Prostate gland (tissue), 2 donors: ENCODE measurements around the gene OXCT2. TPM values are rescaled to one million over a fixed set of nuclear protein-coding genes. Genes with fewer than 3 reads are reported as not detected.
"Not testable (repeated sequence)": the region's sequence is repeated elsewhere in the genome, so short reads cannot be mapped to it uniquely, and the experiment has no call there.

Source experiments
- DNase-seq: peaks from one replicate; pipeline ENCODE4 v3.0.0-alpha.2; 2019; ENCODE audit warnings: low spot score
- H3K27ac ChIP-seq, 2 donors: fragments of 200-600 bp; sonication (generic); 2 replicates each; pipeline ENCODE4 v1.5.1; 2017 to 2019
- H3K27me3 ChIP-seq: fragments of 200-600 bp; sonication (generic); replicated peaks from 2 replicates; pipeline ENCODE4 v1.5.1; 2019; ENCODE audit not compliant: insufficient read depth
- H3K36me3 ChIP-seq, 2 donors: fragments of 200-600 bp; sonication (generic); 1 replicate in 1 of 2; 2 replicates in 1 of 2; pipeline versions ENCODE4 v1.5.1 to v1.8.1; 2017 to 2019
- H3K4me1 ChIP-seq: fragments of 200-600 bp; sonication (generic); replicated peaks from 2 replicates; pipeline ENCODE4 v1.5.1; 2019
- H3K4me3 ChIP-seq, 2 donors: fragments of 200-600 bp; sonication (generic); 2 replicates each; pipeline ENCODE4 v1.5.1; 2017 to 2019
- H3K9me3 ChIP-seq: fragments of 200-600 bp; sonication (generic); 2 replicates; pipeline ENCODE4 v1.5.1; 2017
- POLR2A ChIP-seq: fragments of 450-650 bp; IDR thresholded peaks from one replicate; pipeline ENCODE4 v1.6.1; 2016; ENCODE audit warnings: antibody characterized with exemption, mild to moderate bottlenecking
- POLR2AphosphoS5 ChIP-seq: sonication (generic); formaldehyde crosslinking; IDR thresholded peaks from one replicate; pipeline ENCODE4 v1.6.1; 2017; ENCODE audit warnings: antibody characterized with exemption
- WGBS: methylation state at CpG from one replicate; pipeline ENCODE4 v1.1.5; 2018; 5-methylcytosine and 5-hydroxymethylcytosine counted together
- intact Hi-C: fragments of 100-400 bp; cut with DNase I; formaldehyde crosslinking; loops from one replicate; pipeline ENCODE4 v1.14.2; 2022
- total RNA-seq, 2 donors: library from RNA; depleted of rRNA; stranded (reverse); fragments of >200 nt; gene quantifications; one replicate each; pipeline ENCODE4 v1.1.0, GENCODE V29; 2016
- TF ChIP-seq, protein P1 (sequence below), 4 experiments: fragments of 200-600 bp in 2 of 4; fragments of 450-650 bp in 2 of 4; sonication (generic) in 2 of 4; IDR thresholded peaks; 1 replicate in 3 of 4; 2 replicates in 1 of 4; pipeline ENCODE4 v1.5.1; 2016 to 2019; ENCODE audit warnings: antibody characterized with exemption in 4 of 4, mild to moderate bottlenecking in 2 of 4, moderate library complexity in 2 of 4

Gene OXCT2
- total RNA-seq, 2 donors from 2014 or later: 1.0 to 4.9 TPM

DNA sequence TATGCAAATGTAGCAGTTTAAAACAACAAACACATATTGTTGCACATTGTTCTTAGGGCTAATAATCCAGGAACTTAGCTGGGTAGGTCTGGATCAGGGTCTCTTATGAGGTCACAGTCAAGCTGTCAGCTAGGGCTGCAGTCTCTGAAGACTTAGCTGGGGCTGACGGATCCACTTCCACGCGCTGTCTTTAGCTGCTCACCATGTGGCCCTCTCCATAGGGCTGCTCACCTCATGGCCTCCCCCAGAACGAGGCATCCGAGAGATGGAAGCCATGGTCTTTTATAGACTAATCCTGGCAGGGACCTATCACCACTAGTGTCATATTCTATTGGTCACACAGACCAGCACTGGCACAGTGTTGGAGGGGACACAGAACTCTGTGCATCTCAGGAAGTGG is 8.7 kb upstream of the OXCT2 start:
- Histone ChIP-seq H3K27ac (no peak overlapping the region), H3K9me3 (no peaks in the 10 kb centered on the region), H3K4me1 (no peaks in the 10 kb centered on the region), H3K36me3 (no peaks in the 10 kb centered on the region), H3K4me3 (no peak overlapping the region), H3K27me3 (no peaks in the 10 kb centered on the region)
- 90% methylated on average over 5 of the region's 5 CpGs for WGBS
- TF ChIP-seq POLR2AphosphoS5: no peak
- TF ChIP-seq, protein P1, sequence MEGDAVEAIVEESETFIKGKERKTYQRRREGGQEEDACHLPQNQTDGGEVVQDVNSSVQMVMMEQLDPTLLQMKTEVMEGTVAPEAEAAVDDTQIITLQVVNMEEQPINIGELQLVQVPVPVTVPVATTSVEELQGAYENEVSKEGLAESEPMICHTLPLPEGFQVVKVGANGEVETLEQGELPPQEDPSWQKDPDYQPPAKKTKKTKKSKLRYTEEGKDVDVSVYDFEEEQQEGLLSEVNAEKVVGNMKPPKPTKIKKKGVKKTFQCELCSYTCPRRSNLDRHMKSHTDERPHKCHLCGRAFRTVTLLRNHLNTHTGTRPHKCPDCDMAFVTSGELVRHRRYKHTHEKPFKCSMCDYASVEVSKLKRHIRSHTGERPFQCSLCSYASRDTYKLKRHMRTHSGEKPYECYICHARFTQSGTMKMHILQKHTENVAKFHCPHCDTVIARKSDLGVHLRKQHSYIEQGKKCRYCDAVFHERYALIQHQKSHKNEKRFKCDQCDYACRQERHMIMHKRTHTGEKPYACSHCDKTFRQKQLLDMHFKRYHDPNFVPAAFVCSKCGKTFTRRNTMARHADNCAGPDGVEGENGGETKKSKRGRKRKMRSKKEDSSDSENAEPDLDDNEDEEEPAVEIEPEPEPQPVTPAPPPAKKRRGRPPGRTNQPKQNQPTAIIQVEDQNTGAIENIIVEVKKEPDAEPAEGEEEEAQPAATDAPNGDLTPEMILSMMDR (IDR thresholded peaks at IDR 0.05): no peak
- TF ChIP-seq POLR2A: no peak
- intact Hi-C loops: no loop called here
- no peak for DNase-seq

DNA sequence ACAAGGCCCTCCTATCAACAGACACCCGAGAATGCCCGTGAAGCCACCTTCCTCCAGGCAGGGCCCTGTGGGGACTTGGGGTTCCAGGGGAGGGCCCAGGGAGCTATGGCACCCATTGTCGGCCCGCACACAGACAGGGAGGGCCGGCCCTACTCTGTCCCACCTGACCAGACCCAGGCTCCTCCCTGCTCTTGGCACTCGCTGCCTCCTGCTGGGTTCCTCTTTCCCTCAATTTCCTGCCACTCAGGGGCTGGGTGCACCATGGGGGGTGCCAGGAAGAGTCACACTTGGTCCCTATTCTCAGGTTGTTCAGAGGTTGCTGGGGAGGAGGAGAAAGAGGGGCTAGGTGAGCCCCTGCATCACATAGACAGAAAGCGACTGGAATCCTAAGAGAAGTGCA is 8.0 kb upstream of the OXCT2 start:
- Histone ChIP-seq H3K4me1 (no peaks in the 10 kb centered on the region), H3K27me3 (no peaks in the 10 kb centered on the region), H3K9me3 (no peaks in the 10 kb centered on the region), H3K27ac (no peak overlapping the region), H3K36me3 (no peaks in the 10 kb centered on the region), H3K4me3 (no peak overlapping the region)
- intact Hi-C loops: no loop called here
- WGBS: 86% methylated on average over 7 of the region's 7 CpGs
- TF ChIP-seq, protein P1 (IDR thresholded peaks at IDR 0.05): no peak
- TF ChIP-seq POLR2A: no peak
- TF ChIP-seq POLR2AphosphoS5: no peak
- DNase-seq: no peak

DNA sequence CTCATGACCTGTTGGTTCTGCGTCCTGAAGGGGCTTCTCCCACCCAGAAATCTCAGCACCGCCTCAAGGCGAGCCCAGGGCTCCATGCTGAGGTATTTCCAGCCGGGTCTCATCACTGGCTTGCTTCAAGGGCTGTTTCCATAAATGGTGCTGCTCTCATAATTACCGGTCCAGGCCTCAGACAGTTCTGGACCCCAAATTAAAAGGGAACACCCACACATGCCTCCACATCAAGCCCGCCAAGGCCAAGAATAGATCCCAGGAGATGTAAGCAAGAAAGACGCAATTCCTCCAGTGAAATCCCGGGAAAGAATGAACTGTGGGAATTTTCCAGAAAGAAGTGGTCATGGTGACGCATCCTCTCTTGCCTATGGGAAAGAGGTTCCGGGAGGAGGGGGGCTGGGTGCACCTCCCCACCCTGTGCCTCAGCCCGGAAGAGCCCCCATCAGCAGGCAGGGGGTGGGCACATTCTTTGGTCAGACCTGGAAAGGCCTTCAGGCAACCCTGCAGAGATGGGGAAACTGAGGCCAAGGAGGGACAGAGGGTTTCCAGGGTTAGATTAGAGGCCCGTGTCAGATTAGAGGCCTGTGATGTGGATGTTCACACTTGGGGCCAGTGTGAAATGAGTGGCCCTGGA is 7.4 kb upstream of the OXCT2 start:
- WGBS: 88% methylated on average over 11 of the region's 12 CpGs
- intact Hi-C loops: not testable (repeated sequence)

DNA sequence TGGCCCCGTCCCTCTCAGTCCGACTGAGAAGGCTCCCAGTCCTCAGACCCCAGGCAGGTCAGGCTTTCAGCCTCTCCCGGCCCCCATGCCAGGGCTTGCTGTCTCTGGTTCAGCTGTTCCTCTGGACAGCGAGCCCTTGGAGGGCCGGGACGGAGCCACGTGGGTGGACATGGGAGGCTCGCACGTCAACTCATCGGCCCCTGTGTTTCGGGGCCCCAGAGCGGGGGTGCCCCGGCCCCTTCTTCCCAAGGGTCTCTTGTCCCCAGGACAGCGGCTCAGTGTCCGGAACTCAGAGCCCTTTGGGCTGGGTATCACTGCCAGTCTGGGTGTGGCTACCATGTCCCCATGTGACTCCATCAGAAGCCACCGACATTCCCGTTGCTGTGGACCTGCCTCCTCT is 6.7 kb upstream of the OXCT2 start:
- DNase-seq, H3K4me3 ChIP-seq, H3K27ac ChIP-seq, intact Hi-C loops, H3K4me1 ChIP-seq, H3K9me3 ChIP-seq, H3K36me3 ChIP-seq, H3K27me3 ChIP-seq: not testable (repeated sequence)
- WGBS: 93% methylated on average over 13 of the region's 17 CpGs

More for the DNA sequence above, 7.4 kb upstream of the OXCT2 start:
- H3K27ac ChIP-seq, DNase-seq, H3K9me3 ChIP-seq, H3K36me3 ChIP-seq, H3K27me3 ChIP-seq, H3K4me3 ChIP-seq, H3K4me1 ChIP-seq: not testable (repeated sequence)

DNA sequence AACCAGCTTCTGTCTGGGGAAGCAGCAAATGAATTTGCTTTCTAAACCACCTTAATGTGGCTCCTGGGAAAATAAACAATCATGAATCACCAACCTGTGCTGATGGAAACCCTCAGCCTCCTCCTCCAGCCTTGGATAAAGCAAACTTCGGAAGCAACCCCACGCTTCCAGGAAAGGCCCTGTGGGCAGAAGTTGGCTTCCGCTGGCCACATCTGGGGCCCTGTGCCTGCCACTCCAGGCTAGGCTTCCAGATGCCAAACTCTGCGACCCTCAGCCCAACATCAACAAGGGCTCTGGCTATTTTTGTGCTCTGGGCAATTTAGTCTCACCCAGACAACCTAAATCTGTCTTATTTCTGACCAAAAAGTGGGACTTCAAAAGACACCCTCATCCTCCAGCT is 6.2 kb upstream of the OXCT2 start:
- no peak for DNase-seq
- Histone ChIP-seq H3K36me3 (no peaks in the 10 kb centered on the region), H3K4me3 (no peak overlapping the region), H3K4me1 (no peaks in the 10 kb centered on the region), H3K9me3 (no peaks in the 10 kb centered on the region), H3K27ac (no peak overlapping the region), H3K27me3 (no peaks in the 10 kb centered on the region)
- TF ChIP-seq, protein P1 (IDR thresholded peaks at IDR 0.05): no peak
- TF ChIP-seq POLR2AphosphoS5: no peak
- TF ChIP-seq POLR2A: no peak
- intact Hi-C loops: no loop called here
- whole genome bisulfite sequencing: 78% methylated on average over 4 of the region's 4 CpGs

DNA sequence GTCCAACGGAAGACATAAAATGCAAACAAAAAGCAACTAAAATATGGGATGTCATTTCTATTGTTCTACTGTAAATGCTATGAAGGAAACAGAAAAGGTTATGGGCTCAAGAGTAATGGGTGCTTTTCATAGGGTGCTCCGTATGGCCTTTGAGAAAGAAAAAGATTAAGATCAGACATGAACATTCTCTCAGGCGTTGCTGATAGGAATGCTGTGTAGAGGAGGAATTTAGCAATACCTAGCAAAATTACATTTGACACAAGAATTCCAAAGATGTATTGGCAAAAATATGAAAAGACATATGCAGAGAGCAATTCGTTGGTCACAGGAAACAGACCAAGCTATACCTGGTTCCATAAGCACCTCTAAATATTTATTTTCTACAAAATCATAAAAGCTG is 5.7 kb upstream of the OXCT2 start:
- TF ChIP-seq POLR2AphosphoS5 (no peak), POLR2A (no peak)
- TF ChIP-seq, protein P1 (IDR thresholded peaks at IDR 0.05): no peak
- H3K27me3 ChIP-seq: no peaks in the 10 kb centered on the region
- no peaks in the 10 kb centered on the region for H3K4me1 ChIP-seq
- intact Hi-C loops: no loop called here
- no peak for DNase-seq
- 63% methylated on average over 4 of the region's 4 CpGs for WGBS
- no peak overlapping the region for H3K27ac ChIP-seq
- no peak overlapping the region for H3K4me3 ChIP-seq
- H3K36me3 ChIP-seq: no peaks in the 10 kb centered on the region
- H3K9me3 ChIP-seq: no peaks in the 10 kb centered on the region
